ENCODE data around the gene KLRF1.

KLRF1 gene

GRCh38 chr12:9796346-9796745 lies 30.9 kb upstream of the KLRF1 start:
- Mint-ChIP-seq H3K36me3 (ENCODE audit: low read depth) (peaks cover 8% of the 10 kb centered on the region), H3K4me3 (peak overlapping the region; percentile 74), H3K9me3 (peaks cover 6% of the 10 kb centered on the region), H3K4me1 (ENCODE audit: low read depth) (peaks cover 58% of the 10 kb centered on the region), H3K27ac (peak overlapping the region; percentile 87), H3K27me3 (ENCODE audit: low read depth) (no peaks in the 10 kb centered on the region)

- Mint-ChIP-seq H3K4me3 (peak overlapping the region; percentile 74), H3K27me3 (ENCODE audit: low read depth) (no peaks in the 10 kb centered on the region), H3K4me1 (ENCODE audit: low read depth) (peaks cover 54% of the 10 kb centered on the region)
These were observed 30.3 kb upstream of the KLRF1 start for GRCh38 chr12:9796971-9797370.

GRCh38 chr12:9797722-9798619 lies 29.3 kb upstream of the KLRF1 start:
- H3K4me1 Mint-ChIP-seq (ENCODE audit: low read depth) = peaks cover 46% of the 10 kb centered on the region
- H3K9me3 Mint-ChIP-seq = peaks cover 6% of the 10 kb centered on the region
- H3K27me3 Mint-ChIP-seq (ENCODE audit: low read depth) = peaks cover 8% of the 10 kb centered on the region
- H3K4me3 Mint-ChIP-seq = no peak overlapping the region
- peaks cover 8% of the 10 kb centered on the region for H3K36me3 Mint-ChIP-seq (ENCODE audit: low read depth)
- H3K27ac Mint-ChIP-seq = peak overlapping the region; percentile 28

More at GRCh38 chr12:9796971-9797370, 30.3 kb upstream of the KLRF1 start:
- H3K27ac Mint-ChIP-seq = peak overlapping the region; percentile 87
- peaks cover 8% of the 10 kb centered on the region for H3K36me3 Mint-ChIP-seq (ENCODE audit: low read depth)
- H3K9me3 Mint-ChIP-seq = peaks cover 6% of the 10 kb centered on the region

GRCh38 chr12:9799961-9800360 lies 27.3 kb upstream of the KLRF1 start:
- Mint-ChIP-seq H3K4me3 (no peak overlapping the region), H3K27ac (no peak overlapping the region), H3K4me1 (ENCODE audit: low read depth) (peaks cover 30% of the 10 kb centered on the region), H3K36me3 (ENCODE audit: low read depth) (peaks cover 7% of the 10 kb centered on the region), H3K27me3 (ENCODE audit: low read depth) (peaks cover 26% of the 10 kb centered on the region), H3K9me3 (peaks cover 3% of the 10 kb centered on the region)

- peaks cover 3% of the 10 kb centered on the region for H3K9me3 Mint-ChIP-seq
- no peak overlapping the region for H3K27ac Mint-ChIP-seq
- H3K36me3 Mint-ChIP-seq (ENCODE audit: low read depth) = peaks cover 7% of the 10 kb centered on the region
- no peak overlapping the region for H3K4me3 Mint-ChIP-seq
- H3K27me3 Mint-ChIP-seq (ENCODE audit: low read depth) = peaks cover 54% of the 10 kb centered on the region
- peaks cover 6% of the 10 kb centered on the region for H3K4me1 Mint-ChIP-seq (ENCODE audit: low read depth)
These were observed 21.4 kb upstream of the KLRF1 start for GRCh38 chr12:9805883-9806282.

GRCh38 chr12:9806714-9807113 lies 20.6 kb upstream of the KLRF1 start:
- Mint-ChIP-seq H3K4me1 (ENCODE audit: low read depth) (peaks cover 15% of the 10 kb centered on the region), H3K9me3 (no peaks in the 10 kb centered on the region), H3K36me3 (ENCODE audit: low read depth) (peaks cover 2% of the 10 kb centered on the region), H3K27ac (no peak overlapping the region), H3K4me3 (no peak overlapping the region), H3K27me3 (ENCODE audit: low read depth) (peaks cover 60% of the 10 kb centered on the region)

- Mint-ChIP-seq H3K4me1 (ENCODE audit: low read depth) (peaks cover 22% of the 10 kb centered on the region), H3K4me3 (no peak overlapping the region), H3K27ac (no peak overlapping the region), H3K36me3 (ENCODE audit: low read depth) (peaks cover 2% of the 10 kb centered on the region), H3K9me3 (no peaks in the 10 kb centered on the region), H3K27me3 (ENCODE audit: low read depth) (peaks cover 54% of the 10 kb centered on the region)
These were observed 18.8 kb upstream of the KLRF1 start for GRCh38 chr12:9808504-9808903.

GRCh38 chr12:9809338-9809737 lies 17.9 kb upstream of the KLRF1 start:
- Mint-ChIP-seq H3K27me3 (ENCODE audit: low read depth) (peaks cover 46% of the 10 kb centered on the region), H3K9me3 (no peaks in the 10 kb centered on the region), H3K27ac (no peak overlapping the region), H3K36me3 (ENCODE audit: low read depth) (peaks cover 2% of the 10 kb centered on the region), H3K4me1 (ENCODE audit: low read depth) (peaks cover 30% of the 10 kb centered on the region), H3K4me3 (no peak overlapping the region)

- H3K27ac Mint-ChIP-seq = no peak overlapping the region
- no peaks in the 10 kb centered on the region for H3K36me3 Mint-ChIP-seq (ENCODE audit: low read depth)
- H3K4me1 Mint-ChIP-seq (ENCODE audit: low read depth) = peaks cover 30% of the 10 kb centered on the region
- H3K9me3 Mint-ChIP-seq = no peaks in the 10 kb centered on the region
- H3K4me3 Mint-ChIP-seq = no peak overlapping the region
- H3K27me3 Mint-ChIP-seq (ENCODE audit: low read depth) = peaks cover 42% of the 10 kb centered on the region
These were observed 17.4 kb upstream of the KLRF1 start for GRCh38 chr12:9809866-9810265.

GRCh38 chr12:9810671-9811070 lies 16.6 kb upstream of the KLRF1 start:
- Mint-ChIP-seq H3K9me3 (no peaks in the 10 kb centered on the region), H3K4me1 (ENCODE audit: low read depth) (peaks cover 30% of the 10 kb centered on the region), H3K36me3 (ENCODE audit: low read depth) (no peaks in the 10 kb centered on the region), H3K4me3 (no peak overlapping the region), H3K27ac (no peak overlapping the region), H3K27me3 (ENCODE audit: low read depth) (peaks cover 42% of the 10 kb centered on the region)

GRCh38 chr12:9811621-9812020 lies 15.7 kb upstream of the KLRF1 start:
- Mint-ChIP-seq H3K4me3 (no peak overlapping the region), H3K4me1 (ENCODE audit: low read depth) (peaks cover 30% of the 10 kb centered on the region), H3K27ac (no peak overlapping the region), H3K9me3 (no peaks in the 10 kb centered on the region), H3K36me3 (ENCODE audit: low read depth) (no peaks in the 10 kb centered on the region), H3K27me3 (ENCODE audit: low read depth) (peaks cover 48% of the 10 kb centered on the region)

- H3K9me3 Mint-ChIP-seq = no peaks in the 10 kb centered on the region
- H3K4me1 Mint-ChIP-seq (ENCODE audit: low read depth) = peaks cover 33% of the 10 kb centered on the region
- no peaks in the 10 kb centered on the region for H3K36me3 Mint-ChIP-seq (ENCODE audit: low read depth)
- peaks cover 42% of the 10 kb centered on the region for H3K27me3 Mint-ChIP-seq (ENCODE audit: low read depth)
- H3K27ac Mint-ChIP-seq = peak overlapping the region; percentile 82
- H3K4me3 Mint-ChIP-seq = peak overlapping the region; percentile 86
These were observed 13.2 kb upstream of the KLRF1 start for GRCh38 chr12:9813821-9814798.

GRCh38 chr12:9820281-9820930 lies 6.9 kb upstream of the KLRF1 start:
- Mint-ChIP-seq H3K27me3 (ENCODE audit: low read depth) (peaks cover 64% of the 10 kb centered on the region), H3K36me3 (ENCODE audit: low read depth) (no peaks in the 10 kb centered on the region), H3K27ac (no peak overlapping the region), H3K9me3 (peaks cover 4% of the 10 kb centered on the region), H3K4me1 (ENCODE audit: low read depth) (peaks cover 4% of the 10 kb centered on the region), H3K4me3 (no peak overlapping the region)

GRCh38 chr12:9829483-9829882 lies 2.2 kb downstream of the KLRF1 start:
- no peaks in the 10 kb centered on the region for H3K36me3 Mint-ChIP-seq (ENCODE audit: low read depth)
- peaks cover 32% of the 10 kb centered on the region for H3K27me3 Mint-ChIP-seq (ENCODE audit: low read depth)
- no peak overlapping the region for H3K27ac Mint-ChIP-seq
- peaks cover 3% of the 10 kb centered on the region for H3K4me1 Mint-ChIP-seq (ENCODE audit: low read depth)
- H3K9me3 Mint-ChIP-seq = peaks cover 4% of the 10 kb centered on the region
- H3K4me3 Mint-ChIP-seq = no peak overlapping the region
